GM10847 (cell line): ENCODE results near the gene PRDM5.

Experiments
- POLR2A ChIP-seq: IDR thresholded peaks from 2 replicates; pipeline ENCODE4 v1.6.1; 2011; ENCODE audit not compliant: insufficient read length; ENCODE audit errors: extremely low read depth

Gene PRDM5

GRCh38 chr4:120824946-120825345 is 97.6 kb downstream of the PRDM5 start:
- TF ChIP-seq POLR2A: no peak

- TF ChIP-seq POLR2A: no peak
Measured at GRCh38 chr4:120821977-120822376, 100.5 kb downstream of the PRDM5 start.

GRCh38 chr4:120821029-120821428 is 101.5 kb downstream of the PRDM5 start:
- TF ChIP-seq POLR2A: no peak

- no peak for TF ChIP-seq POLR2A
Measured at GRCh38 chr4:120819805-120820437, 102.6 kb downstream of the PRDM5 start.

GRCh38 chr4:120816296-120816965 is 106.1 kb downstream of the PRDM5 start:
- no peak for TF ChIP-seq POLR2A

- no peak for TF ChIP-seq POLR2A
Measured at GRCh38 chr4:120815361-120815760, 107.2 kb downstream of the PRDM5 start.

- TF ChIP-seq POLR2A: no peak
Measured at GRCh38 chr4:120814886-120815285, 107.6 kb downstream of the PRDM5 start.

- TF ChIP-seq POLR2A: no peak
Measured at GRCh38 chr4:120812216-120812615, 110.3 kb downstream of the PRDM5 start.

GRCh38 chr4:120809518-120809917 is 113.0 kb downstream of the PRDM5 start:
- TF ChIP-seq POLR2A: no peak

GRCh38 chr4:120808475-120809141 is 113.9 kb downstream of the PRDM5 start:
- TF ChIP-seq POLR2A: no peak

- TF ChIP-seq POLR2A: no peak
Measured at GRCh38 chr4:120801137-120801758, 121.3 kb downstream of the PRDM5 start.

- no peak for TF ChIP-seq POLR2A
Measured at GRCh38 chr4:120798570-120798969, 124.0 kb downstream of the PRDM5 start.

- no peak for TF ChIP-seq POLR2A
Measured at GRCh38 chr4:120796271-120796670, 126.3 kb downstream of the PRDM5 start.

- no peak for TF ChIP-seq POLR2A
Measured at GRCh38 chr4:120785202-120785601, 137.3 kb downstream of the PRDM5 start.

GRCh38 chr4:120777459-120777858 is 145.1 kb downstream of the PRDM5 start:
- TF ChIP-seq POLR2A: no peak

GRCh38 chr4:120775431-120775830 is 147.1 kb downstream of the PRDM5 start:
- TF ChIP-seq POLR2A: no peak
